Measurements from ENCODE around the gene TBCD.

- TF ChIP-seq POLR2AphosphoS5 (IDR thresholded peaks at IDR 0.05): no peak
- no peak for TF ChIP-seq CTCF (IDR thresholded peaks at IDR 0.05; ENCODE audit: poor library complexity, severe bottlenecking)
- no peak for TF ChIP-seq MXI1 (conservative IDR thresholded peaks at IDR 0.05; ENCODE audit: poor library complexity, severe bottlenecking)
Measured at GRCh38 chr17:82836823-82837357, 85.0 kb downstream of the TBCD start.

Measured in neural cell (in vitro differentiated cells).